WERI-Rb-1 (cell line): Measurements from ENCODE around the gene ATP1A2.
"Not testable (repeated sequence)": the region's sequence is repeated elsewhere in the genome, so short reads cannot be mapped to it uniquely, and the experiment has no call there.

Source experiments
- DNase-seq: peaks from one replicate; pipeline ENCODE4 v3.0.0-alpha.2; 2020
- H3K27ac ChIP-seq: fragments of 250-450 bp; sonication (Bioruptor Pico); 2 replicates; pipeline ENCODE4 v1.5.1; 2020; ENCODE audit warnings: mild to moderate bottlenecking, moderate library complexity
- H3K27me3 ChIP-seq: fragments of 250-450 bp; sonication (Bioruptor Pico); 2 replicates; pipeline ENCODE4 v1.5.1; 2021; ENCODE audit warnings: mild to moderate bottlenecking, low read depth, moderate library complexity; ENCODE audit not compliant: insufficient read depth, severe bottlenecking
- H3K36me3 ChIP-seq: fragments of 250-450 bp; sonication (Bioruptor Pico); 2 replicates; pipeline ENCODE4 v1.5.1; 2020; ENCODE audit warnings: mild to moderate bottlenecking, moderate library complexity
- H3K4me3 ChIP-seq: 2 replicates; pipeline ENCODE4 v1.5.1; 2011; ENCODE audit warnings: low read depth, mild to moderate bottlenecking, control low read depth, low read length
- H3K9me3 ChIP-seq: fragments of 250-450 bp; sonication (Bioruptor Pico); 2 replicates; pipeline ENCODE4 v1.5.1; 2021; ENCODE audit warnings: mild to moderate bottlenecking, moderate library complexity; ENCODE audit not compliant: severe bottlenecking
- CTCF ChIP-seq: IDR thresholded peaks from 2 replicates; pipeline ENCODE4 v1.5.1; 2011; ENCODE audit warnings: low read depth, mild to moderate bottlenecking, control low read depth, inconsistent platforms, low read length

The ATP1A2 gene

GRCh38 chr1:160121388-160121787, 5.8 kb downstream of the ATP1A2 start:
- Histone ChIP-seq H3K27ac (no peak overlapping the region), H3K36me3 (no peaks in the 10 kb centered on the region)
- TF ChIP-seq CTCF = no peak

GRCh38 chr1:160122978-160123495, 7.5 kb downstream of the ATP1A2 start:
- DNase-seq = no peak
- Histone ChIP-seq H3K27ac (no peak overlapping the region), H3K36me3 (no peaks in the 10 kb centered on the region), H3K27me3 (no peaks in the 10 kb centered on the region), H3K4me3 (no peak overlapping the region), H3K9me3 (no peaks in the 10 kb centered on the region)
- TF ChIP-seq CTCF = no peak

More at GRCh38 chr1:160121388-160121787, 5.8 kb downstream of the ATP1A2 start:
- Histone ChIP-seq H3K27me3 (no peaks in the 10 kb centered on the region), H3K9me3 (no peaks in the 10 kb centered on the region), H3K4me3 (no peak overlapping the region)
- DNase-seq = no peak

- H3K36me3 ChIP-seq = no peaks in the 10 kb centered on the region
- no peak overlapping the region for H3K27ac ChIP-seq
- TF ChIP-seq CTCF = no peak
- no peak for DNase-seq
- H3K9me3 ChIP-seq = no peaks in the 10 kb centered on the region
- no peak overlapping the region for H3K4me3 ChIP-seq
- H3K27me3 ChIP-seq = no peaks in the 10 kb centered on the region
Observed at GRCh38 chr1:160123726-160124125, 8.2 kb downstream of the ATP1A2 start.

GRCh38 chr1:160124705-160125478, 9.3 kb downstream of the ATP1A2 start:
- no peak for DNase-seq
- TF ChIP-seq CTCF = 0 out of 2 replicates have a peak, but pooled peaks have one; percentile 2
- H3K36me3 ChIP-seq = no peaks in the 10 kb centered on the region
- H3K27ac ChIP-seq = no peak overlapping the region
- no peak overlapping the region for H3K4me3 ChIP-seq
- H3K9me3 ChIP-seq = no peaks in the 10 kb centered on the region
- no peaks in the 10 kb centered on the region for H3K27me3 ChIP-seq

GRCh38 chr1:160125746-160126145, 10.2 kb downstream of the ATP1A2 start:
- no peak for TF ChIP-seq CTCF
- H3K27me3 ChIP-seq = no peaks in the 10 kb centered on the region
- H3K27ac ChIP-seq = no peak overlapping the region
- DNase-seq = no peak
- H3K36me3 ChIP-seq = no peaks in the 10 kb centered on the region
- H3K9me3 ChIP-seq = no peaks in the 10 kb centered on the region
- H3K4me3 ChIP-seq = no peak overlapping the region

GRCh38 chr1:160126342-160126741, 10.8 kb downstream of the ATP1A2 start:
- H3K27ac ChIP-seq, H3K36me3 ChIP-seq, H3K4me3 ChIP-seq, H3K27me3 ChIP-seq, H3K9me3 ChIP-seq, DNase-seq: not testable (repeated sequence)
